ENCODE data around the gene E2F7. TPM values are rescaled to one million over a fixed set of nuclear protein-coding genes. Genes with fewer than 3 reads are reported as not detected.
A peak's percentile ranks its signal among the peaks of the same experiment; 100 is the strongest.

E2F7 gene
- total and polyA plus RNA-seq, 2 of the 13 experiments (the other 11 are each of a cell fraction or from before 2014, with no cell fraction given), result 1.7 to 7.3 TPM

DNA sequence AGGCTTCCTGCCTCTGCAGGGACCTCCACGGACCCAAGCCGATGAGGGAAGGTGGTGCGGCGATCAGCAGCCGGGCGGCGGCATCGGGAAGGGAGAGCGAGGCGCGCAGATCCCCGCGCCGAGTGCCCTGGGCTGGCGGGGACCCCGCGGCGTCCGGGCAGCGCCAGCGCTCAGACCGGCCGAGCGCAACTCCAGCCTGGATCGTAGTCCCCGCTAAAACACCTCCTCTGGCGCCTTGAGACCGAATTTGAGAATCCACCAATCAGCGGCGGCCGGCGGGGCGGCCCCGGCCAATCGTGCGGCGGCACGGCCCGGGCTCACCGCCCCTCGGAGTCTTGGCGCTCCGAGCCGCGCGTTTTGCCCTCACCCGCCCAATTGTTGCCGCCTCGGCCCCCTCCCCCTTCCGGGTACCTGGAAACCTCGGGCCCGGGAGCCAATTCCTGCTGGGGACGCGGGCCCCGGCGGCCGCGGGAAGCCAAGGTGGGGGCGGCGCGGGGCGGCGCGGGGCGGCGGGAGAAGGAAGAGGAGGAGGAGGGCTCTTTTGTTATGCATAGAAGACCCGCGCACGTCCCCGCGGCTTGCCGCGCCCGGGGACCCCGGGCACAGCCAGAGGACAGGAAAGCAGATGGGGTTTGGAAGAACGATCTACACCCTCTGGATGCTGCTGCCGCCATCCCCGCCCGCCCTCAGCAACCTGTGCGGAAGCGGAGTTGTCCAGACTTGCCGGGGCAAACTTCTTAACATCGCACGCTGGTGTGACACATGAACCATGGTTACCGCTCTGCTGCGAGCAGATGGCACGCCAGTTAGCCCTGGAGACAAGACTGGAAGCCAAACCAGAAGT, at the start of gene E2F7 (continued):
- TF ChIP-seq ZMAT3 (CRISPR knock-in tag; conservative IDR thresholded peaks at IDR 0.05) (0 out of 2 replicates have a peak, but pooled peaks have one; percentile 25), MED13 (CRISPR knock-in tag; IDR thresholded peaks at IDR 0.05) (no peak), PRMT3 (CRISPR knock-in tag; IDR thresholded peaks at IDR 0.05; ENCODE audit: borderline replicate concordance, low read depth) (no peak), POLR2AphosphoS5 (IDR thresholded peaks at IDR 0.05; ENCODE audit: low read depth, low read length) (0 out of 2 replicates have a peak, but pooled peaks have one; percentile 44), ZNF232 (CRISPR knock-in tag; IDR thresholded peaks at IDR 0.05; ENCODE audit: borderline replicate concordance) (no peak), ASH2L (IDR thresholded peaks at IDR 0.05; ENCODE audit: insufficient read length, low read depth, low read length) (peak; percentile 57), ZFP62 (CRISPR knock-in tag; IDR thresholded peaks at IDR 0.05) (no peak), KDM4B (CRISPR knock-in tag; IDR thresholded peaks at IDR 0.05) (no peak), ZNF44 (CRISPR knock-in tag; IDR thresholded peaks at IDR 0.05) (no peak), ZBTB38 (CRISPR knock-in tag; IDR thresholded peaks at IDR 0.05) (no peak)
- TF ChIP-seq, protein P1, sequence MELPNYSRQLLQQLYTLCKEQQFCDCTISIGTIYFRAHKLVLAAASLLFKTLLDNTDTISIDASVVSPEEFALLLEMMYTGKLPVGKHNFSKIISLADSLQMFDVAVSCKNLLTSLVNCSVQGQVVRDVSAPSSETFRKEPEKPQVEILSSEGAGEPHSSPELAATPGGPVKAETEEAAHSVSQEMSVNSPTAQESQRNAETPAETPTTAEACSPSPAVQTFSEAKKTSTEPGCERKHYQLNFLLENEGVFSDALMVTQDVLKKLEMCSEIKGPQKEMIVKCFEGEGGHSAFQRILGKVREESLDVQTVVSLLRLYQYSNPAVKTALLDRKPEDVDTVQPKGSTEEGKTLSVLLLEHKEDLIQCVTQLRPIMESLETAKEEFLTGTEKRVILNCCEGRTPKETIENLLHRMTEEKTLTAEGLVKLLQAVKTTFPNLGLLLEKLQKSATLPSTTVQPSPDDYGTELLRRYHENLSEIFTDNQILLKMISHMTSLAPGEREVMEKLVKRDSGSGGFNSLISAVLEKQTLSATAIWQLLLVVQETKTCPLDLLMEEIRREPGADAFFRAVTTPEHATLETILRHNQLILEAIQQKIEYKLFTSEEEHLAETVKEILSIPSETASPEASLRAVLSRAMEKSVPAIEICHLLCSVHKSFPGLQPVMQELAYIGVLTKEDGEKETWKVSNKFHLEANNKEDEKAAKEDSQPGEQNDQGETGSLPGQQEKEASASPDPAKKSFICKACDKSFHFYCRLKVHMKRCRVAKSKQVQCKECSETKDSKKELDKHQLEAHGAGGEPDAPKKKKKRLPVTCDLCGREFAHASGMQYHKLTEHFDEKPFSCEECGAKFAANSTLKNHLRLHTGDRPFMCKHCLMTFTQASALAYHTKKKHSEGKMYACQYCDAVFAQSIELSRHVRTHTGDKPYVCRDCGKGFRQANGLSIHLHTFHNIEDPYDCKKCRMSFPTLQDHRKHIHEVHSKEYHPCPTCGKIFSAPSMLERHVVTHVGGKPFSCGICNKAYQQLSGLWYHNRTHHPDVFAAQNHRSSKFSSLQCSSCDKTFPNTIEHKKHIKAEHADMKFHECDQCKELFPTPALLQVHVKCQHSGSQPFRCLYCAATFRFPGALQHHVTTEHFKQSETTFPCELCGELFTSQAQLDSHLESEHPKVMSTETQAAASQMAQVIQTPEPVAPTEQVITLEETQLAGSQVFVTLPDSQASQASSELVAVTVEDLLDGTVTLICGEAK (IDR thresholded peaks at IDR 0.05), result no peak
- TF ChIP-seq, protein P1 (CRISPR knock-in tag; IDR thresholded peaks at IDR 0.05), result peak; percentile 36; the same call in 1 of the 2 replicates
- TF ChIP-seq, protein P2, sequence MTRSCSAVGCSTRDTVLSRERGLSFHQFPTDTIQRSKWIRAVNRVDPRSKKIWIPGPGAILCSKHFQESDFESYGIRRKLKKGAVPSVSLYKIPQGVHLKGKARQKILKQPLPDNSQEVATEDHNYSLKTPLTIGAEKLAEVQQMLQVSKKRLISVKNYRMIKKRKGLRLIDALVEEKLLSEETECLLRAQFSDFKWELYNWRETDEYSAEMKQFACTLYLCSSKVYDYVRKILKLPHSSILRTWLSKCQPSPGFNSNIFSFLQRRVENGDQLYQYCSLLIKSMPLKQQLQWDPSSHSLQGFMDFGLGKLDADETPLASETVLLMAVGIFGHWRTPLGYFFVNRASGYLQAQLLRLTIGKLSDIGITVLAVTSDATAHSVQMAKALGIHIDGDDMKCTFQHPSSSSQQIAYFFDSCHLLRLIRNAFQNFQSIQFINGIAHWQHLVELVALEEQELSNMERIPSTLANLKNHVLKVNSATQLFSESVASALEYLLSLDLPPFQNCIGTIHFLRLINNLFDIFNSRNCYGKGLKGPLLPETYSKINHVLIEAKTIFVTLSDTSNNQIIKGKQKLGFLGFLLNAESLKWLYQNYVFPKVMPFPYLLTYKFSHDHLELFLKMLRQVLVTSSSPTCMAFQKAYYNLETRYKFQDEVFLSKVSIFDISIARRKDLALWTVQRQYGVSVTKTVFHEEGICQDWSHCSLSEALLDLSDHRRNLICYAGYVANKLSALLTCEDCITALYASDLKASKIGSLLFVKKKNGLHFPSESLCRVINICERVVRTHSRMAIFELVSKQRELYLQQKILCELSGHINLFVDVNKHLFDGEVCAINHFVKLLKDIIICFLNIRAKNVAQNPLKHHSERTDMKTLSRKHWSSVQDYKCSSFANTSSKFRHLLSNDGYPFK (CRISPR knock-in tag; IDR thresholded peaks at IDR 0.05; ENCODE audit: borderline replicate concordance), result no peak
- TF ChIP-seq, protein P3, sequence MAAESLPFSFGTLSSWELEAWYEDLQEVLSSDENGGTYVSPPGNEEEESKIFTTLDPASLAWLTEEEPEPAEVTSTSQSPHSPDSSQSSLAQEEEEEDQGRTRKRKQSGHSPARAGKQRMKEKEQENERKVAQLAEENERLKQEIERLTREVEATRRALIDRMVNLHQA (CRISPR knock-in tag; IDR thresholded peaks at IDR 0.05), result no peak
- TF ChIP-seq, protein P4, sequence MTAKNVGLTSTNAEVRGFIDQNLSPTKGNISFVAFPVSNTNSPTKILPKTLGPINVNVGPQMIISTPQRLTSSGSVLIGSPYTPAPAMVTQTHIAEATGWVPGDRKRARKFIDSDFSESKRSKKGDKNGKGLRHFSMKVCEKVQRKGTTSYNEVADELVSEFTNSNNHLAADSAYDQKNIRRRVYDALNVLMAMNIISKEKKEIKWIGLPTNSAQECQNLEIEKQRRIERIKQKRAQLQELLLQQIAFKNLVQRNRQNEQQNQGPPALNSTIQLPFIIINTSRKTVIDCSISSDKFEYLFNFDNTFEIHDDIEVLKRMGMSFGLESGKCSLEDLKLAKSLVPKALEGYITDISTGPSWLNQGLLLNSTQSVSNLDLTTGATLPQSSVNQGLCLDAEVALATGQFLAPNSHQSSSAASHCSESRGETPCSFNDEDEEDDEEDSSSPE (CRISPR knock-in tag; IDR thresholded peaks at IDR 0.05), result peak; percentile 95
